ENCODE measurements around the gene FRAT2.
"Not testable (repeated sequence)": the region's sequence is repeated elsewhere in the genome, so short reads cannot be mapped to it uniquely, and the experiment has no call there.

Gene FRAT2

DNA sequence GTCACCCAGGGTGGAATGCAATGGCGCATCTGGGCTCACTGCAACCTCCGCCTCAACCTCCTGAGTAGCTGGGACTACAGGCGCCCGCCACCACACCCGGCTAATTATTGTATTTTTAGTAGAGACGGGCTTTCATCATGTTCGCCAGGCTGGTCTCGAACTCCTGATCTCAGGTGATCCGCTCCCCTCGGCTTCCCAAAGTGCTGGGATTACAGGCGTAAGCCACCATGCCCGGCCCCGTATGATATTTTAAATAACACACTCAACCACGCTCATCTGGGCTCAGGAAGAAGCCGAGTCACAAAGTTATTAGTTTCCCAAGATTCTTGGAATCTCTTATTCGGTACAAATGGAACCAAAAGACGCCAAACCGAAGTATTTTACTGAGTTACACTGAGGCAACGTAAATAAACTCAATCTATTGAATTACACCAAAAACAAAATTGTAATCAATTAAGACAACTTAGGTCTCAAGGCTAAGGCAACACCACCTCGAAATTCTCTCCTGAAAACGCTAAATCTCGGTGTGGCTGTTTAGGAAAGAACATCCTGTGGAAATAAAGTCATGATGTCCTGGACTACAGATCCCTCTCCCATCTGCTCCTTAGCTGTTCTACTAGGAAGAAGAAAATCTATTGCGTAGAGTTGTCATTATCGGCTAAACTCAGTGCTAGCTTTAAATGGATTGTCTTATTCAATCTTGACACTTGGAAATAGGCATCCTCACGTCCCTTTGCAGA, 43.0 kb downstream of the FRAT2 start:
- no peak for DNase-seq (ENCODE audit: low read depth in 2 of 2)

DNA sequence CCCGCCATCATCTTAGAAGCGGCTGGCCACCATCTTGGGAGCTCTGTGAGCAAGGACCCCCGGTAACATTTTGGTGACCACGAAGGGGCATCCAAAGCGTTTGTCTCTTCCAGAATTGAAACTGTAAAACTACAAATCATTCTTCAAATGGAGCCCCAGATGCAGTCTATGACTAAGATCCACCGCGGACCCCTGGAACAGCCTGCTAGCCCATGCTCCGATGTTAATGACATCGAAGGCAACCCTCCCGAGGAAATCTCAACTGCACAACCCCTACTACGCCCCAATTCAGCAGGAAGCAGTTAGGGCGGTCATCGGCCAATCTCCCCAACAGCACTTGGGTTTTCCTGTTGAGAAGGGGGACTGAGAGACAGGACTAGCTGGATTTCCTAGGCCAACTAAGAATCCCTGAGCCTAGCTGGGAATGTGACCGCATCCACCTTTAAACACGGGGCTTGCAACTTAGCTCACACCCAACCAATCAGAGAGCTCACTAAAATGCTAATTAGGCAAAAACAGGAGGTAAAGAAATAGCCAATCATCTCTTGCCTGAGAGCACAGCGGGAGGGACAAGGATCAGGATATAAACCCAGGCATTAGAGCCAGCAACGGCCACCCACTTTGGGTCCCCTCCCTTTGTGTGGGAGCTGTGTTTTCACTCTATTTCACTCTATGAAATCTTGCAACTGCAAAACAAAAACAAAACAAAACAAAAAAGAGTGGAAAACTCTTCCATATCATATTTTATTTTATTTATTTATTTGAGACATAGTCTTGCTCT, 43.8 kb downstream of the FRAT2 start:
- not testable (repeated sequence) for DNase-seq (ENCODE audit: low read depth in 2 of 2)

DNA sequence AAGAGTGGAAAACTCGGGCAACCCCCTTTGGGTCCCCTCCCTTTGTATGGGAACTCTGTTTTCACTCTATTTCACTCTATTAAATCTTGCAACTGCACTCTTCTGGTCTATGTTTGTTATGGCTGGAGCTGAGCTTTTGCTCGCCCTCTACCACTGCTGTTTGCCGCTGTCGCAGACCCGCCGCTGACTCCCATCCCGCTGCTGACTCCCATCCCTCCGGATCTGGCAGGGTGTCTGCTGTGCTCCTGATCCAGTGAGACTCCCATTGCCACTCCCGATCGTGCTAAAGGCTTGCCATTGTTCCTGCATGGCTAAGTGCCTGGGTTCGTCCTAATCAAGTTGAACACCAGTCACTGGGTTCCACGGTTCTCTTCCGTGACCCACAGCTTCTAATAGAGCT, 44.5 kb downstream of the FRAT2 start:
- not testable (repeated sequence) for DNase-seq (ENCODE audit: low read depth in 2 of 2)
